ENCODE results near the gene ING2.
"Not testable (repeated sequence)": the region's sequence is repeated elsewhere in the genome, so short reads cannot be mapped to it uniquely, and the experiment has no call there.

Gene ING2

GRCh38 chr4:183504930-183505610 is at the start of gene ING2:
Gene ING2, plus strand, starts transcription at chr4:183505058. Its CDS starts 138 bp downstream, at chr4:183505196.
- DNase-seq, result peak in 1 of 2 experiments; percentile 65

GRCh38 chr4:183455431-183456195 is 49.2 kb upstream of the ING2 start:
- no peak for DNase-seq

- no peak for DNase-seq
Observed at GRCh38 chr4:183458005-183458404, 46.9 kb upstream of the ING2 start.

GRCh38 chr4:183463903-183464619 is 40.8 kb upstream of the ING2 start:
- not testable (repeated sequence) for DNase-seq

GRCh38 chr4:183465879-183466278 is 39.0 kb upstream of the ING2 start:
- DNase-seq, result not testable (repeated sequence)

GRCh38 chr4:183467246-183467645 is 37.6 kb upstream of the ING2 start:
- no peak for DNase-seq

- no peak for DNase-seq
Observed at GRCh38 chr4:183468210-183469095, 36.4 kb upstream of the ING2 start.

GRCh38 chr4:183469285-183469684 is 35.6 kb upstream of the ING2 start:
- DNase-seq, result no peak

GRCh38 chr4:183469936-183470335 is 34.9 kb upstream of the ING2 start:
- no peak for DNase-seq

GRCh38 chr4:183470821-183471220 is 34.0 kb upstream of the ING2 start:
- DNase-seq, result no peak

GRCh38 chr4:183471946-183472708 is 32.7 kb upstream of the ING2 start:
- peak in 1 of 2 experiments; percentile 10 for DNase-seq

GRCh38 chr4:183478123-183478522 is 26.7 kb upstream of the ING2 start:
- no peak for DNase-seq

- DNase-seq, result no peak
Observed at GRCh38 chr4:183478926-183479325, 25.9 kb upstream of the ING2 start.

- DNase-seq, result not testable (repeated sequence)
Observed at GRCh38 chr4:183482515-183483095, 22.3 kb upstream of the ING2 start.

- no peak for DNase-seq
Observed at GRCh38 chr4:183483997-183484396, 20.9 kb upstream of the ING2 start.

GRCh38 chr4:183485411-183486160 is 19.3 kb upstream of the ING2 start:
- no peak for DNase-seq

- no peak for DNase-seq
Observed at GRCh38 chr4:183492791-183493222, 12.1 kb upstream of the ING2 start.

GRCh38 chr4:183493246-183493645 is 11.6 kb upstream of the ING2 start:
- no peak for DNase-seq

- no peak for DNase-seq
Observed at GRCh38 chr4:183495184-183495583, 9.7 kb upstream of the ING2 start.

GRCh38 chr4:183499389-183499788 is 5.5 kb upstream of the ING2 start:
- no peak for DNase-seq

- DNase-seq, result no peak
Observed at GRCh38 chr4:183499801-183500200, 5.1 kb upstream of the ING2 start.
